ENCODE measurements around the gene IRF7. TPM values are rescaled to one million over a fixed set of nuclear protein-coding genes. Genes with fewer than 3 reads are reported as not detected.

Gene IRF7
- total RNA-seq, 2 donors from 2014 or later = 33.8 to 45.4 TPM

DNA sequence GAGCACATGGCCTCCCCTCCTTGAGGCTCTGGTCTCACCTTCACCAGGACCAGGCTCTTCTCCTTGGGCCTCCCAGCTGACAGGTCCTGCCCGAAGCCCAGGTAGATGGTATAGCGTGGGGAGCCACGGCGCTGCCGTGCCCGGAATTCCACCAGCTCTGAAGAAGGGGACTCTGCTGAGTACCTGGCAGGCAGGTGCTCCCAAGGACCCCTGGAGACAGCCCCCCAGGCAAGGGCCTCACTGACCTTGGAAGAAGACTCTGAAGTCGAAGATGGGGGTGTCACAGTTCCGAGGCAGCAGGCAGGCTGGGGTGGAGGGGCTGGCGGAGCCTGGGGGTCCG is 2.8 kb downstream of the IRF7 start:
- Histone ChIP-seq H3K27me3 (replicated peaks; ENCODE audit: insufficient read depth) (no peaks in the 10 kb centered on the region), H3K9me3 (no peaks in the 10 kb centered on the region), H3K27ac (peak overlapping the region in 1 of 2 donors; percentile 50), H3K4me1 (ENCODE audit: control insufficient read depth in 1 of 2, low read depth in 2 of 2) (peaks cover 14 to 22% of the 10 kb centered on the region in 2 donors), H3K36me3 (peaks cover 53% of the 10 kb centered on the region), H3K4me3 (no peak overlapping the region)
- TF ChIP-seq, protein P1, sequence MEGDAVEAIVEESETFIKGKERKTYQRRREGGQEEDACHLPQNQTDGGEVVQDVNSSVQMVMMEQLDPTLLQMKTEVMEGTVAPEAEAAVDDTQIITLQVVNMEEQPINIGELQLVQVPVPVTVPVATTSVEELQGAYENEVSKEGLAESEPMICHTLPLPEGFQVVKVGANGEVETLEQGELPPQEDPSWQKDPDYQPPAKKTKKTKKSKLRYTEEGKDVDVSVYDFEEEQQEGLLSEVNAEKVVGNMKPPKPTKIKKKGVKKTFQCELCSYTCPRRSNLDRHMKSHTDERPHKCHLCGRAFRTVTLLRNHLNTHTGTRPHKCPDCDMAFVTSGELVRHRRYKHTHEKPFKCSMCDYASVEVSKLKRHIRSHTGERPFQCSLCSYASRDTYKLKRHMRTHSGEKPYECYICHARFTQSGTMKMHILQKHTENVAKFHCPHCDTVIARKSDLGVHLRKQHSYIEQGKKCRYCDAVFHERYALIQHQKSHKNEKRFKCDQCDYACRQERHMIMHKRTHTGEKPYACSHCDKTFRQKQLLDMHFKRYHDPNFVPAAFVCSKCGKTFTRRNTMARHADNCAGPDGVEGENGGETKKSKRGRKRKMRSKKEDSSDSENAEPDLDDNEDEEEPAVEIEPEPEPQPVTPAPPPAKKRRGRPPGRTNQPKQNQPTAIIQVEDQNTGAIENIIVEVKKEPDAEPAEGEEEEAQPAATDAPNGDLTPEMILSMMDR (IDR thresholded peaks at IDR 0.05) = no peak
- ATAC-seq (ENCODE audit: insufficient number of reproducible peaks, low FRiP score, low read depth) (no peak), DNase-seq (ENCODE audit: low spot score) (no peak)

DNA sequence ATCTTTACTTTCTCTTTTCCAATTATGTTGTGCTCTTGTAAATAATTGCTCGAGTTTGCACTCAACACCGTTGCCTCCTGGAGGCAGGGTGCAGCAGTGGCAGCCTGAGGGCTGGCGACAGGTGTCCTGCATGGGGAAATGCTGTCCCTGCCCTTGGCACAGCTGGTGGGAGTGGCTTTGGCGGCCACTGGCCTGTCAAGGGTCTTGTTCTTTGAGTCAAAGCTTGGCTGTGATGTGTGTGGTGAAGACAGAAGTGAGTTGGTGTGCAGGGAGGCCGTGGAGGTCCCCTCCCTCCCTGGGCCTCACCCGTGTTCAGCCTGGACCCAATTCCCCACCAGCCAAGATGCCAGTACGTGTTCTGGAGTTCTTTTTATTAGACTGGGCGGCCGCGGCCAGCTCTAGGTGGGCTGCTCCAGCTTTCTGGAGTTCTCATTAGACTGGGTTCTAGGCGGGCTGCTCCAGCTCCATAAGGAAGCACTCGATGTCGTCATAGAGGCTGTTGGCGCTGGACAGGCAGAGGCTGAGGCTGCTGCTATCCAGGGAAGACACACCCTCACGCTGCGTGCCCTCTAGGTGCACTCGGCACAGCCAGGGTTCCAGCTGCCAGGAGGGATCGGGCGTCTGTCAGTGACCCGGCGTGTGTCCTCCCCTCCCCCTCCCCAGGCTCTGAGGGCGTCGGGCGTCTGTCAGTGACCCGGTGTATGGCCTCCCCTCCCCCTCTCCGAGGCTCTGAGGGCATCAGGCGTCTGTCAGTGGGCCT is 3.4 kb downstream of the IRF7 start:
- H3K27me3 ChIP-seq (replicated peaks; ENCODE audit: insufficient read depth) = no peaks in the 10 kb centered on the region
- peaks cover 58% of the 10 kb centered on the region for H3K36me3 ChIP-seq
- H3K9me3 ChIP-seq = no peaks in the 10 kb centered on the region
- H3K4me1 ChIP-seq (ENCODE audit: control insufficient read depth in 1 of 2, low read depth in 2 of 2) = peaks cover 14 to 22% of the 10 kb centered on the region in 2 donors
- DNase-seq (ENCODE audit: low spot score) (no peak), ATAC-seq (ENCODE audit: insufficient number of reproducible peaks, low FRiP score, low read depth) (no peak)
- no peak overlapping the region for H3K27ac ChIP-seq
- no peak overlapping the region for H3K4me3 ChIP-seq
- TF ChIP-seq, protein P1 (IDR thresholded peaks at IDR 0.05) = no peak

DNA sequence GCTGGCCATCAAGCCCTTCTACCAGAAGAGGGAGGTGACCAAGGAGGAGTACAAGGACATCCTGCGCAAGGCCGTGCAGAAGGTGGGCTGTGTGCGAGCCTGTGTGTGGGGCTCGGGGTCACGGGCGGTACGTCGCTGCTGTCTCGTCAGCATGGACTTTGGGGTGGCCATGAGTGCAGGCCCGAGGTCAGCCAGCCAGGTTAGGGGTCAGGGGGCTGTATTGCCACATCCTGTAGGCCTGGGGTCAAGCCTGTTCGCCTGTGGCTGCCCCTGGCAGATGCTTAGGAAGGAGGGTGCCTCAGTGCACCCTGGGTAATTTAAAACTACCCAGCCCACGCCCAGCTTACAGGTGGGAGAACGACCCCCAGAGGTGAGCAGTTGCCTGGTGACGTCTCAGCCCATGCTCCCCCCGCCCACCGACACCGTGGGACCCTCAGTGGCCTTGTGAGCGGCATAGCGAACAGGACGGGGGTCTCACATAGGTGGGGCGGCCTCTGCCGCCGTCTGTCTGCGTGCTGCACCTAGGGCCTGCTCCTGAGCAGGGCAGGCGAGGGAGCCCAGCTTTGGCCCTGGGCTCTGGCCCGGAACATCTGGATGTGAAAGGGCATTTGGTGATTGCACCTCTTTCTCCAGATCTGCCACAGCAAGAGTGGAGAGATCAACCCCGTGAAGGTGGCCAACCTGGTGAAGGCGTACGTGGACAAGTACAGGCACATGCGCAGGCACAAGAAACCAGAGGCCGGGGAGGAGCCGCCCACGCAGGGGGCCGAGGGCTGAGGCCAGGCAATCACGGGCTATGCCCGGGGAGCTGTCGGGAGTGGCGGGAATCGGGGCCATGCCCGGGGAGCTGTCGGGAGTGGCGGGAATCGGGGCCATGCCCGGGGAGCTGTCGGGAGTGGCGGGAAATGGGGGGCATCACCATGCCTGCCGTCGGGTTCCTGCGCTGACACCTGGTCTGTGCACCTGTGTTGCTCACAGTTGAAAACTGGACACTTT is 4.5 kb downstream of the IRF7 start:
- H3K36me3 ChIP-seq = peaks cover 69% of the 10 kb centered on the region
- ATAC-seq (ENCODE audit: insufficient number of reproducible peaks, low FRiP score, low read depth) (no peak), DNase-seq (ENCODE audit: low spot score) (no peak)
- TF ChIP-seq, protein P1 (IDR thresholded peaks at IDR 0.05) = no peak
- H3K4me1 ChIP-seq (ENCODE audit: control insufficient read depth in 1 of 2, low read depth in 2 of 2) = peaks cover 14 to 20% of the 10 kb centered on the region in 2 donors
- H3K4me3 ChIP-seq = no peak overlapping the region
- no peaks in the 10 kb centered on the region for H3K27me3 ChIP-seq (replicated peaks; ENCODE audit: insufficient read depth)
- no peak overlapping the region for H3K27ac ChIP-seq
- H3K9me3 ChIP-seq = no peaks in the 10 kb centered on the region

DNA sequence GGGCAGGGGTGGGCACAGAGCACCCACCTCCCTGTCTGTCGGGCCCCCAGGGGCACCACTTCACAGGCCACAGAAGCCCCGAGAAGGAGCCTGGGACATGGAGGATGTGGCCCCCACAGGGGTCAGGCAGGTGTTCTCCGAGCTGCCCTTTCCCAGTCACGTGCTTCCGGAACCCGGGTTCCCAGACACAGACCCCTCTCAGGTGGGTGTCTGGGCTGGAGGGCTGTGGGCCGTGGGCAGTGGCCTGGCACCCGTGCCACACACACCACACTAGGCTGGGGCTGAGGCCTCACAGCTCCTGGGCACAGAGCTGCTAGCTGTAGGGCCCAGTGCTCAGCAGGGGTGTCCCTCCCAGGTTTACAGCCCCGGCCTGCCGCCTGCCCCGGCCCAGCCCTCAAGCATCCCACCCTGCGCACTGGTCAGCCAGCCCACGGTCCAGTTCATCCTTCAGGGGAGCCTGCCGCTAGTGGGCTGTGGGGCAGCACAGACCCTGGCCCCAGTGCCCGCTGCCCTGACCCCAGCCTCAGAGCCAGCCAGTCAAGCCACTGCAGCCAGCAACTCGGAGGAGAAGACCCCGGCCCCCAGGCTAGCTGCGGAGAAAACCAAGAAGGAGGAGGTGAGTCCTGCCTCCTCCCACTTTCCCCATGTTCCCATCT is 5.5 kb downstream of the IRF7 start:
- no peak for ATAC-seq (ENCODE audit: insufficient number of reproducible peaks, low FRiP score, low read depth)
- Histone ChIP-seq H3K36me3 (peaks cover 78% of the 10 kb centered on the region), H3K27me3 (replicated peaks; ENCODE audit: insufficient read depth) (no peaks in the 10 kb centered on the region), H3K4me1 (ENCODE audit: control insufficient read depth in 1 of 2, low read depth in 2 of 2) (peaks cover 13 to 16% of the 10 kb centered on the region in 2 donors), H3K9me3 (no peaks in the 10 kb centered on the region), H3K27ac (no peak overlapping the region), H3K4me3 (no peak overlapping the region)
- DNase-seq (ENCODE audit: low spot score) = no peak
- TF ChIP-seq, protein P1 (IDR thresholded peaks at IDR 0.05) = no peak

Data from thoracic aorta (tissue), 2 donors.